Mucosa of rectum (tissue), 2 donors: Measurements from ENCODE around the gene USH2A.

Source experiments
- H3K27ac ChIP-seq, 2 donors: one replicate each; pipeline ENCODE4 v1.7.0; 2013; ENCODE audit warnings: inconsistent platforms in 2 of 2, low read depth in 2 of 2, low read length in 2 of 2
- H3K27me3 ChIP-seq, 2 donors: one replicate each; pipeline ENCODE4 v1.7.0; 2013; ENCODE audit warnings: low read length in 2 of 2; ENCODE audit not compliant: control insufficient read depth in 2 of 2, insufficient read depth in 2 of 2
- H3K36me3 ChIP-seq, 2 donors: one replicate each; pipeline ENCODE4 v1.7.0; 2013; ENCODE audit warnings: low read length in 2 of 2; ENCODE audit not compliant: control insufficient read depth in 2 of 2, insufficient read depth in 2 of 2
- H3K4me1 ChIP-seq, 2 donors: one replicate each; pipeline ENCODE4 v1.7.0; 2013; ENCODE audit warnings: low read length in 2 of 2, mild to moderate bottlenecking in 1 of 2; ENCODE audit not compliant: control insufficient read depth in 2 of 2, insufficient read depth in 2 of 2
- H3K4me3 ChIP-seq, 2 donors: one replicate each; pipeline ENCODE4 v1.7.0; 2013; ENCODE audit warnings: low read length in 2 of 2
- H3K9ac ChIP-seq, 2 donors: one replicate each; pipeline ENCODE4 v1.7.0; 2013; ENCODE audit warnings: low read length in 2 of 2, low read depth in 1 of 2, mild to moderate bottlenecking in 1 of 2
- H3K9me3 ChIP-seq, 2 donors: one replicate each; pipeline ENCODE4 v1.7.0; 2013; ENCODE audit warnings: low read length in 2 of 2; ENCODE audit not compliant: control insufficient read depth in 2 of 2
- donor health status: healthy.
- donor health status: Normal muscosa, but diverticular disease.

Gene USH2A

DNA sequence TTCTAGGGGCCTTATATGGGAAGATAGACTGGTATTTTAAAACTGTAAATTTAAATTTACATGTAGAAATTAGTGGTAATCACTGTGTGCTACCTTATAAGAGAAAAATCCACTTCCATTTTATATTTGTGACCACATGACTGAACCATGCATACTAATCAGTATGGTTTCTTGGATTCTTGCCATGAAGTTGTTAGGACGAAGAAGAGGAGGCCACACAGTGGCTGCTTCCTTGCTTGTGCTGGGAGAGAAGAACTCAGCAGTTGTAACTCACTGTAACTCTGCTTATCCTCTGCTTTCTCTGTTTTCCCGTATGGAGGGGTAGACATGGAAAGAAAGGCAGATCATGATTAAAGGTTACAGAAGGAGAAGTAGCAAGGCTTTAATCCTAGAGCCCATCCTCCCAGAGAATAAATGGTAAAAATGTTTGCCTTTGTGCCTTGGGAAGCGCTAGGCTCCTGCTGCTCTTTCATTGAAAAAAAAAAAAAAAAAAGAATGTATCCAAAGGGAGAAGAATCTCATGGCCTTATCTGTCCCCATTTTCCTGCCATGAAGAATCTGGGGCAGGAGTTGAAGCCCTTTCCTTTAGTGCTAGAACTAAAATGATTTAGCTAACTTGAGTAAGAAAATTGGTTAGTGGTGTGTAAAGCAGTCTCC is 823.7 kb downstream of the USH2A start:
- Histone ChIP-seq H3K9me3 (no peaks in the 10 kb centered on the region), H3K27me3 (no peaks in the 10 kb centered on the region), H3K36me3 (peaks cover 5 to 10% of the 10 kb centered on the region in 2 donors), H3K4me1 (no peaks in the 10 kb centered on the region), H3K27ac (no peak overlapping the region), H3K9ac (no peak overlapping the region), H3K4me3 (no peak overlapping the region)

DNA sequence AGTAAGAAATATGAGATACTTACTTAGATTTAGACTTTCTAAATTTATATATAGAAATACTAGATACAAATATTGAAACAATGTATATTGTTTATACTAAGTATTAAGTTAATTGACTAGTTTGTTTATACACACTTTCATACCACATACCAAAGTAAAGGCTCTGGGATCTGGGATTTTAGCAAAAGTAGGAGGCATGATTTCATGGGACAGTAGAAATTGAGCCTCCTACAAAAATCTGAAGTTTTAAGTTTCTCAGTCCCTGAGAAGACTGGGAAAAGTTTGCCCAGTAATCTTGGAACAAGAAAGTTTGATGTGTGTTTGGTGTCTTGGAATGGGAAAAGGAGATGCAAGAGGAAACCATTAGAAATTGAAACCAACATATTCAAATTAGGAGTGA is 825.3 kb downstream of the USH2A start:
- Histone ChIP-seq H3K36me3 (peaks cover 5 to 10% of the 10 kb centered on the region in 2 donors), H3K27me3 (no peaks in the 10 kb centered on the region), H3K4me1 (no peaks in the 10 kb centered on the region), H3K4me3 (no peak overlapping the region), H3K27ac (no peak overlapping the region), H3K9ac (no peak overlapping the region), H3K9me3 (no peaks in the 10 kb centered on the region)

DNA sequence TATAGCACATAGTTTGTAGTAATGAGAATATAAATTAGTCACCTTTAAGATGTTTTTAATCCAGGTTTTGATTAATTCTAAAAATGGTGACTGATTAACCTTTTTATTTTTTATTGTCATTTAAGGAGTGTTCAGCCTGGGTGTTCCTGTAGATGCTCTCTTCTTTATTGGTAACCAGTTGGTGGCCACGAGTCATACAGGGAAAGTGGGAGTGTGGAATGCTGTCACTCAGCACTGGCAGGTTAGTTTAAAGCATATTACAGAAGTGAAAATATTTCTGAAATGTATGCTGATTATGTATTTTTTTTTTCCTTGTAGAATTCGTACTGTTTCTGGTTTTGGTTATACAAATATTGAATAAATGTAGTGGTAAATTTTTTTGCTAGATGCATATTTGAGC is 828.0 kb downstream of the USH2A start:
- no peaks in the 10 kb centered on the region for H3K9me3 ChIP-seq
- H3K36me3 ChIP-seq: peaks cover 5 to 10% of the 10 kb centered on the region in 2 donors
- no peak overlapping the region for H3K4me3 ChIP-seq
- no peaks in the 10 kb centered on the region for H3K27me3 ChIP-seq
- H3K9ac ChIP-seq: no peak overlapping the region
- no peaks in the 10 kb centered on the region for H3K4me1 ChIP-seq
- no peak overlapping the region for H3K27ac ChIP-seq

DNA sequence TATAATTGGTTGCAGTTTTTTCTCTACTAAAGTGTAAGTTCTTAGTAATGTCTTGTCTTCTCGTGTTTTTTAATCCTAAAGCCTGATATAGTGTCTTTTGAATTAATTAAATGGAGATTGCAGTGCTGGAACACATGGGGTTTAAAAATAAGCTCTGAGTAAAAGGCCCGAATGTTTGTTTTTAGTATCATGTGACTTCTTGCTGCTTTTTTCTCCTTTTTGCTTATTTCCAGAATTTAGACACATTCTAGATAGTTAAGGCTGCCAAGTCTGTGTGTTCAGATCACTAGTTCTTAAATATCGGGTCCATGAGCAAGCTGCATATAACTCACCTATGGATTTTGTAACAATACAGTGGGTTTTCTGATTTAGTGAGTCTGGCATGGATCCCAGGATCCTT is 828.6 kb downstream of the USH2A start:
- H3K36me3 ChIP-seq: peaks cover 5 to 10% of the 10 kb centered on the region in 2 donors
- H3K4me3 ChIP-seq: no peak overlapping the region
- no peak overlapping the region for H3K9ac ChIP-seq
- H3K27ac ChIP-seq: no peak overlapping the region
- H3K27me3 ChIP-seq: no peaks in the 10 kb centered on the region
- H3K4me1 ChIP-seq: no peaks in the 10 kb centered on the region
- H3K9me3 ChIP-seq: no peaks in the 10 kb centered on the region

DNA sequence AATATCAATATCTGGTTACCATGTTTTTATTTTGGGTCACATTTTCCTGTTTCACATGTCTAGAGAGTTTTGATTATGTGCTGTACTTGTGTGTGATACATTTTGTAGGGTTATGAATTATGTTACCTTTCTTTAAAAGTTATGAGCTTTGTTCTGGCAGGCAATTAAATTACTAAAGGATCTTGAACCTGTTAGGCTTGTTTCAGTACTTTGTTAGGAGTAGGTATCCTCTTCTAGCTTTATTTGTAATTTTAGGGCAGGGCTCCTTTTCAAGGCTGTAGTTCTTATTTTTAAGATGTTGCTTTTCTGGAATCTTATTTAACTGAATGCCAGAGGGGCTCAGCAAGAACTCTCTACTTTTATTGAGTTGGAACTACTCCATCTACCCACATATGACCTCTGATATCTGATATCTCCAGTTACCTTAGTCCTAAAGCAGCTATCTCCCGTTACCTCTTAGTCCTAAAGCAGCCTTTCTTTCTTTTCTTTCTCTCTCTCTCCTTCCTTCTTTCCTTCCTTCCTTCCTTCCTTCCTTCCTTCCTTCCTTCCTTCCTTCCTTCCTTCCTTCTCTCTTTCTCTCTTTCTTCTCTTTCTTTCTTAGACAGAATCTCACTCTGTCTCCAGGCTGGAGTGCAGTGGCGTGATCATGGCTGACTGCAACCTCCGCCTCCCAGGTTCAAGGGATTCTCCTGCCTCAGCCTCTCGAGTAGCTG is 832.3 kb downstream of the USH2A start:
- no peak overlapping the region for H3K27ac ChIP-seq
- H3K27me3 ChIP-seq: no peaks in the 10 kb centered on the region
- peaks cover 0 to 7% of the 10 kb centered on the region in 2 donors for H3K36me3 ChIP-seq
- no peak overlapping the region for H3K9ac ChIP-seq
- H3K9me3 ChIP-seq: no peaks in the 10 kb centered on the region
- no peak overlapping the region for H3K4me3 ChIP-seq
- no peaks in the 10 kb centered on the region for H3K4me1 ChIP-seq

DNA sequence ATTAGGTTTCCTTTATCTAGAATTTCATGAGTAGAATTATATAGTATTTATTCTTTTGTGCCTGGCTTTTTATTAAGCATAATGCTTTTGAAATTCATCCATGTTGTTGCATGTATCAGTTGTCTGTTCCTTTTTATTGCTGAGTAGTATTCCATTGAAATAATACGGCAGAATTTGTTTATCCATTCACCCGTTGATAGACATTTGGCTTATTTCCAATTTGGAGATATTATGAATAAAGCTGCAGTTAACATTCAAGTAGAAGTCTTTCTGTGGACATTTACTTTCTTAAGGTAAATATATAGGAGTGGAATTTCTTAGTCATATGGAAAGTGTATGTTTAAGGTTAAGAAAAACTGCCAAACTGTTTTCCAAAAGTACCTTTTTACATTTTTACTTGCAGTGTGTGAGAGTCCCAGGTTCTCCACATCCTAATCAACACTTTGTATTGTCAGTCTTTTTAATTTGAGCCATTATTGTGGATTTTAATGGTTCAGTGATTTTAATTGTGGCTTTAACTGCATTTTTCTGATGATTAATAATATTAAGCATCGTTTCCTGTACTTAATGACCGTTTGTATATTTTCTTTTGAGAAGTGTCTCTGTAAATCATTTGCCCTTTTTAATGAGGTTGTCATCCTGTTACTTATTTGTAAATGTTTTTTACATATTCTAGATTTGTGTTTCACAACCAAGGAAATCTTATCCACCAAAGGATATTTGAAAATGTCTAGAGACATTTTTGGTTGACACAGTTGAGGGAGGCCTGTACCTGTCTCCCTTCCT is 833.4 kb downstream of the USH2A start:
- Histone ChIP-seq H3K27ac (no peak overlapping the region), H3K9me3 (no peaks in the 10 kb centered on the region), H3K27me3 (no peaks in the 10 kb centered on the region), H3K4me3 (no peak overlapping the region), H3K4me1 (no peaks in the 10 kb centered on the region), H3K9ac (no peak overlapping the region), H3K36me3 (peaks cover 0 to 3% of the 10 kb centered on the region in 2 donors)

DNA sequence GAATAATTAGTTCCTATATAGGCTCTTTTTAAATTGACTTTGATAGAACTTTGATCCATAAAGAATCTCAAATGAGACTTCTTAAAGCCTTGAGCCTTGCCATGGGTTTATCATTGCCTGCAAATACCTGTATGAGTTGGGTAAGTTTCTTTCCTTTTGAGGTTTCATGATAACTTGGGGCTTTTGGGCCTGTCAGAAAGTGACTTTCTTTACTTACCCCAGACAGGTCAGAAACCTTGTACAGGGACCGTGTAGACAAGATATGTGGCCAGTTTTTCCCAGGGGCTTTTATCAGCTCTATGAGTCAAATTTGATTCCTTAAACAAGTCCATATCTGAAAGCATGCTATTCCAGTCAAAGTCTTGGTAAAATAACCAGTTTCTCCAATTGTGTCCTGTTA is 838.9 kb downstream of the USH2A start:
- Histone ChIP-seq H3K27ac (no peak overlapping the region), H3K4me1 (no peaks in the 10 kb centered on the region), H3K9ac (no peak overlapping the region), H3K4me3 (no peak overlapping the region), H3K9me3 (no peaks in the 10 kb centered on the region), H3K27me3 (no peaks in the 10 kb centered on the region), H3K36me3 (peaks cover 11 to 12% of the 10 kb centered on the region in 2 donors)

DNA sequence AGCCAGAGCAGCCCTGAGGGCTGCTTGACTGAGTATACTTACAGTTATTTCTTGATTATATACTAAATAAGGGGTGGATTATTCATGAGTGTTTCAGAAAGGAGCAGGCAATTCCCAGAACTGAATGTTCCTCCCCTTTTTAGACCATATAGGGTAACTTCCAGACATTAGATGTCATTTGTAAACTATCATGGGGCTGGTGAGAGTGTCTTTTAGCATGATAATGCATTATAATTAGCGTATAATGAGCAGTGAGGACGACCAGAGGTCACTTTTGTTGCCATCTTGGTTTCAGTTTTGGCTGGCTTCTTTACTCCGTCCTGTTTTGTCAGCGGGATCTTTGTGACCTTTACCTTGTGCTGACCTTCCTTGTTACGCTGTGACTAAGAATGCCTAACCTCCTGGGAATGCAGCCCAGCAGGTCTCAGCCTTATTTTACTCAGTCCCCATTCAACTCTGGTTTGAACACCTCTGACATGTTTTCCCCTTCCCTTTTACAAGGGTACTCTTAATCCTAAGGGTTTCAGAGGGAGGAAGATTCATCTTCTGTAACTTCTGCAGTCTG is 840.0 kb downstream of the USH2A start:
- peaks cover 16 to 17% of the 10 kb centered on the region in 2 donors for H3K36me3 ChIP-seq
- H3K4me3 ChIP-seq: no peak overlapping the region
- no peak overlapping the region for H3K27ac ChIP-seq
- H3K9me3 ChIP-seq: no peaks in the 10 kb centered on the region
- no peaks in the 10 kb centered on the region for H3K27me3 ChIP-seq
- no peaks in the 10 kb centered on the region for H3K4me1 ChIP-seq
- H3K9ac ChIP-seq: no peak overlapping the region

DNA sequence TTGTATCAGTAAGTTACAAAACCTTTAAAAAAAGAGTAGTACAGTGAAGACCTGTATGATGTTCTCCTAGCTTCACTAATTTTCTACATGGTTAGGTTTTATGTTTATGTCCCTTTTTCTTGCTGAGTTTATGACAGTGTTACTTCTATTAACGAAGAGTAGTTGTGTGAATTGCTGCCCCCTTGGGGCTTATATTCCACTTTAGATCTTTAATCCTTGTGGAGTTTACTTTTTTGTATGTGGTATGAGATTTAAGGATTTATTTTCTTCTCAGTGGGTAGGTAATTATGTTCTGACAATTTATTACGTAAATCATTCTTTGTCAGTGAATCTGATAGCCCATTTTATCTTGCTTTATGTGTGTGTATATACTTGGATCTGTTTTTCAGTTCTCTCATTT is 841.4 kb downstream of the USH2A start:
- Histone ChIP-seq H3K27ac (no peak overlapping the region), H3K4me3 (no peak overlapping the region), H3K27me3 (no peaks in the 10 kb centered on the region), H3K9me3 (no peaks in the 10 kb centered on the region), H3K36me3 (peaks cover 18 to 22% of the 10 kb centered on the region in 2 donors), H3K4me1 (no peaks in the 10 kb centered on the region), H3K9ac (no peak overlapping the region)
